HG02642 (cell line): ENCODE data around the gene CLIC3.

Experiments
- ATAC-seq: cut with Tn5 transposase; IDR thresholded peaks from one replicate; pipeline ENCODE4 v1.9.1; 2021; ENCODE audit warnings: mild to moderate bottlenecking; ENCODE audit not compliant: unreplicated experiment, poor library complexity

CLIC3 gene

DNA sequence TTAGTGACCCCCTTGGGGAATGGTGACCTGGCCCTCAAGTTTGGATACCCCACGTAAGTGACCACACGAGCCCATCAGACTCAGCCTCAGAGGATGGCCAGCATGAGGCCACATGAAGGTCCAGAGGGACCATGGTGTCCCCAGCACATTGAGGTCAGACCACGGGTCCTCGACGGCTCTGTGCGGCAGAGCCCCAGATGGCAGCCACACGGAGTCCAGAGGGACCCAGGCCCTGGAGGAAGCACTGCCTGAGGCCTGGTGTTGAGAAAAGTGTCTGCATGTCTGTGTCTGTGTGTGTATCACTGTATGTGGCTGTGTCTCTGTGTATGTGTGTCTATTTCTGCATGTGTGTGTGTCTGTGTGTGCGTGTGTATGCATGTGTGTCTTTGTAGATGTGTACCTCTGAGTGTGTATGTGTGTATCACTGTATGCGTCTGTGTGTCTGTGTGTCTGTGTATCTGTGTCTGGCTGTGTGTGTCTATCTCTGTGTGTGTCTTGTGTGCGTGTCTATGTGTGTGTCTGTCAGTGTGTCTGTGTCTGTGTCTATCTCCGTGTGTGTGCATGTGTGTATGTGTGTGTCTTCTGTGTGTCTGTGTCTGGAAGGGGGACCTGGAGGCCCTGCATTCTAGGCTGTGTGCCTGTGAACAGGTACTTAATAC, 12.6 kb downstream of the CLIC3 start:
- ATAC-seq: no peak

DNA sequence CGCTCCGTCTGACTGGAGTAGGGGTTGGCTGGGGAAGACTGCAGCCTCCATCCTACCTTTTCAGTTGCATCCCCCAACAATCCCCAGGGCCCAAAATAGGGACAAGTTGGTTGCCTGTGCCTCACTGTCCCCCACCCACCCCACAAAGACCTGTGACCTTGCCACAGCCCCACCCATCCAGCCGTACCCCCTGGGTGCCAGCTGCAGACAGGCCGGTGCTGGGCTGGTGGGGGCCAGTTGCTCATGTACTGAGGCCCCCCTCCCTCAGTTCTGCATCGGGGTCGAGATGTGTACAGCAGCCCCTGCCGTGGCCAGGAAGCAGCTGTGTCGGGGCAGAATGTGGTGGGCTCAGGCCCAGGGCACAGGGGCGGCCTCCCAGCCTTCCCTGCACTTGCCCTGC, 13.2 kb downstream of the CLIC3 start:
- ATAC-seq: no peak

DNA sequence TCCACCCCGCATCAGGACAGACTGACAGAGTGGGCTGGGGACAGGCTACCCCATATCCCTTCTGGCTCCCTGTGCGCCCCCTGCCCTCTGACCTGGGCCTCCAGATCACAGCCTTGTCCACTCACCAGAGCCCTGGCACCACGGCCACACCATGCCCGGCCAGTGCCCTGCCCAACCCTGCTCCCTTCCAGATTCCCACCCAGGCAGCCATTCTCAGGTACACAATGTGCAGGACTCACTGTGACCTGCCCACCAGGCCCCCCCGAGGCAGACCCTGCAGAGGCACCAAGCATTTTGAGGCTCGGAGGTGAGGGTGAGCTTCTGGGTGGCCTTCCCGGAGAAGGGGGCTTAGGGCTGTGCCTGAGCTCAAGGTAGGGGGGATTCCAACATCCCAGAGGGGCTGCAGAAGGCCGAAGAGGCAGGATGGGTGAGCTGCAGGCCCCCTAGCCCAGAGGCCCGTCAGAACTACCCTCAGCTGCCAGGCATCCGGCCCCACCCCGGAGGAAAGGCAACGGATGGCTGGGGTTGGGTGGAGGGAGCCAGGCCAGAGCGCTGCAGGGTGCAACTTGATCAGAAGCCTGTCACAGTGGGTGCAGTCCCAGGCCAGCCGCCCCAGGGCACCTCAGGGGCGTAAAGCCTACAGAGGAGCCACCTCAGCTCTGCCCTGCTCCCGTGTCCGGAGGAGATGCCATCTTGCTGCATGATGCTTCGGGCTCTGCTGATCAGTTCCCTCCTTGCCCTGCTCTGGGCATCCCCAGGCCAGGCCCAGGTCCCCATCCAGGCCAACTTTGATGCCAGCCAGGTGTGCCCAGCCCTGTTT, 13.9 kb downstream of the CLIC3 start, which contains the start of gene LCNL1:
Gene LCNL1 (plus strand): TSS at position 762 of the 820 bp plus-strand sequence. CDS start 594 bp downstream, outside the sequence.
- no peak for ATAC-seq

DNA sequence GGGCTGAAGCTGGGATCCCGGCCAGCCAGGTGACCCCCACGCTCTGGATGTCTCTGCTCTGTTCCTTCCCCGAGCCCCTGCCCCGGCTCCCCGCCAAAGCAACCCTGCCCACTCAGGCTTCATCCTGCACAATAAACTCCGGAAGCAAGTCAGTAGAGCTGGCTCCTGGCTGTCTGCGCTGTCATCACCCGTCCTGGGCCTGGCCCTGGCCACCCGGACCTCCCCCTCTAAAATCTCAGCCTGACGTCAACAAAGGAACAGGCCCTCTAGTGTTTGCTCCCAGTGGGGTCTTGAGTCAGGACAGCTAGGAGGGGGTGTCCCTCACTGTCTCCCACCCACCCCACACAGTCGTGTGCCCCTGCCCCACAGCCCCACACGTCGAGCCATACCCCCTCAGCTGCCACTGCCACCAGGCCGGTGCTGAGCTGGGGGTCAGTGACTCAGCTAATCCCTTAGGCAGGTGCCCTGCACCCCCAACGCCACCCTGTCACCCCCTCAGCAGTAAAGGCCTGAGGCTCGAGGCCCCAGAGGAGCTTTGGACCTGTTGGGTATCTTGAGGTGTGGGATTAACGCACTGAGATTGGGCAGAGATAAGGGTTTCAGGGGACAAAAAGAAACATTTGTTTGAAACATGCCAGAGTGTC, 14.7 kb downstream of the CLIC3 start:
- ATAC-seq: no peak

DNA sequence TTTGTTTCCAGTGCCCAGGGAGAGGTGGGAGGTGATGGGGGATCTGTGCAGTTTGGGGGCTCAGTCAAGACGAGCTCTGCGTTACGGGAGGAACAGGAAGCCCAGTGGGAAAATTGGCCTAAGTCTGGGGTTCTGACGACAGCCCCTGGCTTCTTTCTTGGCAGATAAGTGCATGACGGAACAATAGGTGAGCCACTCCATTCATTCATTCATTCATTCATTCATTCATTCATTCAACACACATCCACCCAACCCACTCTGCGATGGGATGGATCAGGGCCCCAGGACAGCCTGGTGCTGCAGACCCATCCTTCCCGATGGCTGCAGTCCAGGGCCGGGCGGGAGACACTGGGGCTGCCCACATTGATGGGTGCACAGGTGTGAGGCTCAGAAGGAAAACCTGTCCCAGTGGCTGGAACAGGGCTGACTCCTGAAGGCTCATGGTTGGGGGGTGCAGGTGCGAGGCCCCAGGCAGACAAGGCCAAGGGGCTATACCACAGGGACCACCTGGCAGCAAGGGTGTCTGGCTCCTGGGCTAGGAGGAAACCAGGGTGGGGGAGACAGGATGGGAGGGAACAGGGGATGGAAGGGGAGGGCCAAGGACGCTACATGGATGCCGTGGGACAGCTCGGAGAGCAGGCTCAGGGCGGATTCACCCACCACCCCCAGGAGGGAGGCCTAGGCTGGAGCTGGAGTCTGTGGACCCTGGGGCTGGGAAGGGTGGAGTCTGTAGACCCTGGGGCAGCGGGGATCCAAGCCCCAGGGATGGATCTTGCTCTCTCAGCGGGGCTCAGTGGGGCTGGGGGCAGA, 15.5 kb downstream of the CLIC3 start:
- ATAC-seq: no peak

DNA sequence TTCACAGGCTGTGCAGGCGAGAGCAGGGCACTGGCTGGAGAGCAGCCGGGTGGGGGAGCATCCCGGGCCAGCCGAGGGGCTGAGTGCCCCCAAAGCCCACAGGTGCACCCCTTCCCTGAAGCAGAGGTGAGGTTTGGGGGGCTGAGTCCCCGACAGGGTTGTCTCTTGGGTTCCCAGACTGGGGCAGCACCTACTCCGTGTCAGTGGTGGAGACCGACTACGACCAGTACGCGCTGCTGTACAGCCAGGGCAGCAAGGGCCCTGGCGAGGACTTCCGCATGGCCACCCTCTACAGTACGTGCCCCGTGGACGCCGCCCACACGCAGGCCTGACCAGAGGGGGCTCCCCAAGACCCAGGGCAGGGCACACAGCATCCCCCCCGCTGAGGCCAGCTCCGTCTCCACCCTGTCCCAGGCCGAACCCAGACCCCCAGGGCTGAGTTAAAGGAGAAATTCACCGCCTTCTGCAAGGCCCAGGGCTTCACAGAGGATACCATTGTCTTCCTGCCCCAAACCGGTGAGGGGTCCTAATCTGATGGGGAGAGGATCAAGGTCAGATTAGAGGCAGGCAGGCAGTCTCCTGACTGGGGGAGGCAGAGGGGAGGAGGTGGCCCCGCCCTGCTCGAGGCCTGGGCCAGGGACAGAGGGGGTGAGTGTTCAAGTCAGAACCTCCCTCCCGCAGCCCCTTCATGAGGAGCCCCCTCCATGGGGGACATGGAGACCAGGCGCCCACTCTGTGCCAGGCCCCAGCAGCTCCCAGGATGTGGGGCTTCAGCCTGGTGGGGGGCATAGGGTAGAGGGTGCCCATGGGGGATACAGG, 16.4 kb downstream of the CLIC3 start:
- ATAC-seq: no peak

DNA sequence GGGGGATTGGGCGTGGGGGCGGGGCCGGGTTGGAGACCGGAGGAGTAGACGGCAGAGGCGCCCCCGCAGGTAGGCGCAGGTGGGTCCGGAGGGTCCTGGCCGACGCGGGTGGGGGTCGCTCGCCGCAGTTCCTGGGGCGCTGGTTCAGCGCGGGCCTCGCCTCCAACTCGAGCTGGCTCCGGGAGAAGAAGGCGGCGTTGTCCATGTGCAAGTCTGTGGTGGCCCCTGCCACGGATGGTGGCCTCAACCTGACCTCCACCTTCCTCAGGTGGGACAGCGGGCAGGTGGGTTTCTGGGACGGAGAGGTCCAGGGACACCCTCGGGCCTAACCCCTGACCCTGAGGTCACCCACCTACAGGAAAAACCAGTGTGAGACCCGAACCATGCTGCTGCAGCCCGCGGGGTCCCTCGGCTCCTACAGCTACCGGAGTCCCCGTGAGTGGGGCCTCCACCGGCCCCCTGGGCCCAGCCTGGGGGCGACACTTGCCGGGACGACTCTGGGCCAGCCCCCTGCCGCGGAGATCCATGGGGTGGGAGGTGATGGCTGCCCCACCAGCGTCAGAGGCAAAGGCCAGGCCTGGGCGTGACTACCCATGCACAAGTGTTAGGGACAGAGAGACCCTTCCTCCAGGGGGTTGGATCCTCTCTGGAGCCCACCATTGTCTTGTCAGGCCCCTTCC, 17.4 kb downstream of the CLIC3 start:
- no peak for ATAC-seq

DNA sequence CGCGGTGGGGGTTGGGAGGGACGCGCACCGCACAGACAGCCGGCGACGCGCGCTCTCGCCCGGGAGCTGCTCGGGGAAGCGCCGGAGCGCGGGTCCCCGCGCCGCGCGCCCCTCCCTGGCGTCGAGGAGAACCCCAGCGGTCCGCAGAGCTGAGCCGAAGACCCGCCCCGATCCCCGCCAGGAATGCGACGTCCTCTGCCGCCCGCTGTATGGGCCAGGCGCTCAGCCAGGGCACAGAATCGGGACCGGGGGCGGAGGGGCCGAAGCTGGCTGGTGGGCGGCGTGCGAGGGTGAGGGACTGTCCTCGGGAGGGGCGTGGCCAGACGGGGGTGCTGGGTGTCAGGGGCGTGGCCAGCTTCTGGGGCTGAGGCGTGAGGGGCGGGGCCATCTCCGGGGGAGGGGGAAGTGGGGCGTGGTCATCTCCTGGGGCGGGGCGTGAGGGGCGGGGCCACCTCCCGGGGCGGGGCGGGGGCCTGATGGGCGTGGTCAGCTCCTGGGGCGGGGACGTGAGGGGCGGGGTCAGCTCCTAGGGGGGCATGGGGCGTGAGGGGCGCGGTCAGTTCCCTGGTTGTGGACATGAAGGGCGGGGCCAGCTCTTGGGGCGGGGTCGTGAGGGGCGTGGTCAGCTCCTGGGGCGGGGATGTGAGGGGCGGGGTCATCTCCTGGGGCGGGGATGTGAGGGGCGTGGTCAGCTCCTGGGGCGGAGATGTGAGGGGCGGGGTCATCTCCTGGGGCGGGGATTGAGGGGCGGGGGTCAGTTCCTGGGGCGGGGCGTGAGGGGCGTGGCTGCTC, 18.1 kb downstream of the CLIC3 start:
- no peak for ATAC-seq

DNA sequence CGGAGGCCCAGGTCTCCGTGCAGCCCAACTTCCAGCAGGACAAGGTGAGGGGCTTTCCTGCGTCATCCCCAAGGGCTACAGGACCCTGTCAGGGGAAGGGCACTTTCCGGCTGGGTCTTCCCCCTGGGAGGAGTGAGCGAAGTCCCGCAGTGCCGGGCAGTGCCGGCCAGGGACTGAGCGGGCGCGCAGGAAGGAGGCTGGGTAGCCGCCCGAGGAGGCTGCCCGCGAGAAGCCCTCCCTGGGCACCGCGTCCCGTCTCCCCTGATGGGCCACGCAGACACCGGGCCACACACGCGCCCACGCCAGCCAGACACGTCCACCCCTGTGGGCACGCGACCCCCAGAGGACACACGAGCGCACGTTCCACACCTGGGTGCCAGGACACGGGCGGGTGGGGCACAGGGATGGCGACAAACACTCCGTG, 18.7 kb downstream of the CLIC3 start:
- no peak for ATAC-seq

DNA sequence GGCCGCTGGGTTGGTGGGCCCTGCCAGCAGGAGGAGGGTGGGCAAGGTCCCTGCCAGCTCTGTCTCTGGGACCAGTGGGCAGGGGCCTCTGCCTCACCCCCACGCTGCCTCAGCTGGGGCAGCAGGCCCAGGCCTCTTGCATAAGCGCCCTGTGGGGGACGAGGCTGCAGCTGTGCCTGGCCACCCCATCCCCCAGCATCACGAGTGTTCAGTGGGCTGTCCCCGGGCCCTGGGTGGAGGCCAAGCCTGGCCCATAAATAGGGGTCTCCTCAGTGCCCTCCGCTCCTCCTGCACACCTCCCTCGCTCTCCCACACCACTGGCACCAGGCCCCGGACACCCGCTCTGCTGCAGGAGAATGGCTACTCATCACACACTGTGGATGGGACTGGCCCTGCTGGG, 19.1 kb downstream of the CLIC3 start, which contains the start of gene PTGDS:
Gene PTGDS (plus strand): TSS at position 282 of the 400 bp plus-strand sequence. CDS start 75 bp downstream, at position 357.
- no peak for ATAC-seq

DNA sequence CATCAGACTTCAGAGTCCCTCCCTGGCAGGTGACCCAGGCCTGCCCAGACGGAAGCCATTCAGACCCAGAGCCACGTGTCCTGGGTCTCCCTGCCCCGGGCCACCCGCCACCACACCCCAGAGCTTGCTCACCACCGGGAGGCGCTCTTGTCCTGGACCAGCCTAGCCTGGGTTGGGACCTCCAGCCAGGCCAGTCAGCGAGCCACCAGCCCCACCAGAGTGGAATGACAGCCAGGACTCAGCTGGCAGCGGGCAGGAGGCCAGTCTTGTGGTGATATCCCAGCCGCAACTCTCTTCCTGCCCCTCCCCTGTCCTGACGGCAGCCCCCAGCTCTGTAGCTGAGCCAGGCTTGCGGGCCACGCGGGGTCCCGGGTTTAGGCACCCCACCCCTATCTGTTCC, 20.7 kb downstream of the CLIC3 start:
- ATAC-seq: no peak

DNA sequence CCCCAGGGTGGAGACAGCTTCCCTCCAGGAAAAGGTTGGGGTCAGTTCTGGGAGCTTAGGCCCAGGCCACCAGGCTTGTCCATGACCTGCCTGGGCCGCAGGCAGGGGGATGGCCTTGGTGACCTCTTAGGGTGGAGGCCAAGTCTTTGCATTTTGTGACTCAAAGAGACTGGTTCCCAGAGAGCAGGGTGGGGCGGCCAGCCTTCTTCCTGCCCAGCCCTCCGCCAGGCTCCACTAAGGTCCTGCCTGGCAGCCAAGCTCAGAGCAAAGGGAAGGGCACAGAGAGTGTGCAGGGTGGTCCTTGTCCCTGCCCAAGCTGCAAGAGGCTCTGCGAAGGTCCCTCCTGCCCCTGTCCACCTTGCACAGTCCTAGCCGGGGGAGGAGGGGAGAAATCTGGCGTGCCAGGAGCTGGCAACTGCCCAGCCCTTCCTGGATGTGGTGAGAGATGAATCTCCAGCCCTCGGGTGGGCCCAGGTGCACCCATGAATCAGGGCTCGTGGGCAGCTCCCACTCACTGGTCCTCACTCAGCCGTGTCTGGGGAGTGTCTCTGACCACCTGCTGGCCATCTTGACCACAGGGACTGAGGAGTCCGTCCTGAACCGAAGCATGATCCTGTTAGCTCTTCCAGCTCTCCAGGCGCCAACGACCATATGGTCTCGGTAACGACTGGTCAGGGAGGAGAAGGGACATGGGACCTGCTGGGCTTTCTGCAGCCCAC, 21.4 kb downstream of the CLIC3 start:
- ATAC-seq: no peak

DNA sequence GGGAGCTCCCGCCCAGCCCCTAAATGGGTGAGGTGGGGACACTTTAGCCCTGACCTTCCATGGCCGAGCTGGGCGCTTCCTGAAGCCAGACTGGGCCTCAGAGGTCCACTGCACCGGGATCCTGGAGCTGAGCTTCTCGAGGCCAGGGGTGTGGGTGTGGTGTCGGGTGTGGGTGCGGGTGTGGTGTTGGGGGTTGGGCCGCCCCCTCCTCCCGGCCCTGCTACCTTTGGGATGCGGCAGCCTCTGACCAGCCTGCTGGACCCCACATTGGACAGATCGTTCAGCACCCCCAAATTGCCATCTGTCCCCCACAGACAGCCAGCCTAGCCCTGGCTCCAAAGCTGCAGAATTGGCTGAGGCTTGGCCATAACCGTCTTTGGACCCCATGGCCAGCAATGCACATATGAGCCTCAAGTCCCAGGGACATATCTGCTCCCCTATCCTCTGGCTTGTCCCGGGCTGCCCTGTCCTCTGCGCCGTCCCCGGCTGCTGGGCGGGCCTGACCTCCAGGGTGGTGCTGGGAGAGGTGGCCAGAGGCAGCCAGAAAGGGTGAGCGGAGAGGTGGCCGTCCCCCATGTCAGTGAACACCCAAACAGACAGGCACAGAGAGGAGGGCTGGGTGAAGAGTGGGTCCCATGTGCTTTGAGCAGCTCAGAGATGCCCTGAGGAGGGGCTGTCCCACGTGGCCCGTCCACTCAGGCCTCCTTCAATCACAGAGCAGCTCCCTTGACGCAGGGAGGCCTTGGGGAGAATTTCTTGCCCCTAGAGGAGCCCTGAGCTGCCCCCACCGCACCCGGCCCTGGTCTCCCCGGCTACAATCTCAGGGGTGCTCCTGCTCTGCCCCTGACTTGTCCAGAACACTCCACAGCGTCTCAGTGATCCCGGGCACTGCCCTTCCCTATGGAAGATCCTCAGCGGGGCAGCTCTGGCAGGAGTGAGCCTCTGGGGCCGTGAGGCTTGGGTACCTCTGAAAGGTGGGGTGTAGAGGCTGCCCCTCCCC, 22.4 kb downstream of the CLIC3 start:
- ATAC-seq: no peak

DNA sequence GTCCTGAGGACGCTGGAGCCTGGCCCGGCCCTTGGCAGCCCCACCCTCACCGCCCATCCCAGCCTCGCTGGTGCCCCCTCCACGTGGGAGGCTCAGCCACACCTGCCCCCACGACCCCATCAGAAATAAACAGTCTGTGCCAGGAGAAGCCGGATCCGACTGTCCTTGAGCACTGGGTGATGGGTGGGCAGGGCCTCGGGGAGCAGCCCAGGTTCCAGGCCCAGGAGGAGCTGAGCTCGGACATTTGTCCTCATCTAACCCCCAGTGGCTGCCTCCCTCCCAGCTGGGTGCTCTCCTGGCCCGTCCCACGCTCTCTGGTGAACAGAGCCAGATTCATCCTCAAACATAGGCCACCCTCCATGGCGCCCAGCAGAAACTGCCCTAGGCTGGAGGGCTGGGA, 23.6 kb downstream of the CLIC3 start:
- ATAC-seq: no peak

DNA sequence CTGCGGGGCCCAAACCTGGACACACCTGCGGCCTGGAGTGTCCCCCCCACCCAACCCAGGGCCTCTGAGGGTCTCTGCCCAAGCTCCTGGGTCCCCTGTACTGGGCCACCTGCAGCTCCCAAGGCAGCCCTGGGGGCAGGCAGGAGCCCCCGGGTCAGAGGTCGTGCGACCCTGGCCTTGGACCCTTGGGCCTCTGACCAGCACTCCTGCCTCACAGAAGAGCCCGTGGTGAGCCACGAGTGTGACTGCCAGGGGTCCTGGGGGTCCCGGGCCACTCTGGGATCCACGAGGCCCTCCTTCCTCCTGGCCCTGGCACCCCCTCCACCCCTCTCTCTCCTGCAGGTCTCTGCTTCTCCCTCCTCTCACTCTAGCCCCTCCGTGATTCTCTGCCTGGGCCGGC, 24.0 kb downstream of the CLIC3 start:
- no peak for ATAC-seq

DNA sequence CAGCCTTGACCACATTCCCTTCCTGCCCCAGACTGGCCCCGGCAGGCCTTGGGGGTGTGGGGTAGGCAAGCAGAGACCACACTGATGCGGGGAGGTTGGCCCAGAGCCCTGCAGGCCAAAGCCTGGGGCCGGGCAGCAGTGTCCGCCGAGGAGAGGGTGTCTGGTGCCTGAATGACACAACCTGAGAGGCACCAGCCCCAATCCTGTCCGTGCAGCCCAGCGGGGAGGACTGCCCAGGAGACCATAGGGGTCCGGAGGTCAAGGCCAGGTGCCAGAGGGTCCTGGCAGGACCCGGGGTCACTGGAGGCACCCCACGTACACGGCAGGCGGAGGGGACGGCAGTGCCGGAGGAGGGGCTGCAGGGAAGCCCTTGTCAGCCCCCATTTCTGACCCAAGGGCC, 24.6 kb downstream of the CLIC3 start:
- no peak for ATAC-seq
